Brain microvascular endothelial cell (primary cell): Measurements from ENCODE around the gene YWHAB.

Experiments
- DNase-seq: peaks from one replicate; pipeline ENCODE4 v3.0.0-alpha.2; 2020
- H3K27ac ChIP-seq: fragments of 250-450 bp; sonication (Bioruptor Pico); 2 replicates; pipeline ENCODE4 v1.5.1; 2020; ENCODE audit warnings: mild to moderate bottlenecking, moderate library complexity
- H3K27me3 ChIP-seq: fragments of 250-450 bp; sonication (Bioruptor Pico); replicated peaks from 2 replicates; pipeline ENCODE4 v1.5.1; 2020; ENCODE audit warnings: mild to moderate bottlenecking
- H3K36me3 ChIP-seq: fragments of 250-450 bp; sonication (Bioruptor Pico); replicated peaks from 2 replicates; pipeline ENCODE4 v1.5.1; 2020; ENCODE audit warnings: mild to moderate bottlenecking
- H3K4me3 ChIP-seq: 2 replicates; pipeline ENCODE4 v1.5.1; 2011; ENCODE audit warnings: low read depth, mild to moderate bottlenecking, control low read depth, low read length, moderate library complexity
- in situ Hi-C: cut with HindIII; loops from 2 replicates; pipeline ENCODE4 v1.10.0; 2017; ENCODE audit warnings: low sequenced_read_pairs, low pct_ligation_motif_present
- TF ChIP-seq, protein P1 (sequence below): IDR thresholded peaks from 2 replicates; pipeline ENCODE4 v1.5.1; 2011; ENCODE audit warnings: low read depth, mild to moderate bottlenecking, moderate library complexity, low read length, control low read depth, inconsistent platforms; ENCODE audit errors: missing control alignments

Gene YWHAB

DNA sequence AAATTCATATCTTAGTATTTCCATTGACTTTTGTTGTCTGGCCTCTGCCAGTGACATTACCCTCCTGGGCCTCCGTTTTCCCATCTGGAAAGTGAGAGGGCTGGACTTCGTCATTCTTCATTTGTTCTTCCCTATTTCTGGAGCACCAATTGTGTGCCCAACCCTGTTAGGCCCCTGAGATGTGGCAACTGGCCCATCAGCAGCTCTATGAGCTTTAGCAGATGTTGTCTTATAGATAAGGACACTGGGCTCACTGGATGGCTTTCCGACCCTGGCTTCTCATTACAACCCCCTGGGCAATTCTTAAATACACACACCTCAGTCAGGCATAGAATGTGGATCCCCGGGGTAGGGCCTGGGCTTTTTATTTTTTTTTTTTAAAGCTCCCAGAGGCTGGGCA is 39.0 kb downstream of the YWHAB start:
- no peak overlapping the region for H3K27ac ChIP-seq
- no peaks in the 10 kb centered on the region for H3K27me3 ChIP-seq
- TF ChIP-seq, protein P1, sequence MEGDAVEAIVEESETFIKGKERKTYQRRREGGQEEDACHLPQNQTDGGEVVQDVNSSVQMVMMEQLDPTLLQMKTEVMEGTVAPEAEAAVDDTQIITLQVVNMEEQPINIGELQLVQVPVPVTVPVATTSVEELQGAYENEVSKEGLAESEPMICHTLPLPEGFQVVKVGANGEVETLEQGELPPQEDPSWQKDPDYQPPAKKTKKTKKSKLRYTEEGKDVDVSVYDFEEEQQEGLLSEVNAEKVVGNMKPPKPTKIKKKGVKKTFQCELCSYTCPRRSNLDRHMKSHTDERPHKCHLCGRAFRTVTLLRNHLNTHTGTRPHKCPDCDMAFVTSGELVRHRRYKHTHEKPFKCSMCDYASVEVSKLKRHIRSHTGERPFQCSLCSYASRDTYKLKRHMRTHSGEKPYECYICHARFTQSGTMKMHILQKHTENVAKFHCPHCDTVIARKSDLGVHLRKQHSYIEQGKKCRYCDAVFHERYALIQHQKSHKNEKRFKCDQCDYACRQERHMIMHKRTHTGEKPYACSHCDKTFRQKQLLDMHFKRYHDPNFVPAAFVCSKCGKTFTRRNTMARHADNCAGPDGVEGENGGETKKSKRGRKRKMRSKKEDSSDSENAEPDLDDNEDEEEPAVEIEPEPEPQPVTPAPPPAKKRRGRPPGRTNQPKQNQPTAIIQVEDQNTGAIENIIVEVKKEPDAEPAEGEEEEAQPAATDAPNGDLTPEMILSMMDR, result no peak
- no peak for DNase-seq
- in situ Hi-C loops, result no loop called here
- no peak overlapping the region for H3K4me3 ChIP-seq
- H3K36me3 ChIP-seq, result peaks cover 23% of the 10 kb centered on the region

DNA sequence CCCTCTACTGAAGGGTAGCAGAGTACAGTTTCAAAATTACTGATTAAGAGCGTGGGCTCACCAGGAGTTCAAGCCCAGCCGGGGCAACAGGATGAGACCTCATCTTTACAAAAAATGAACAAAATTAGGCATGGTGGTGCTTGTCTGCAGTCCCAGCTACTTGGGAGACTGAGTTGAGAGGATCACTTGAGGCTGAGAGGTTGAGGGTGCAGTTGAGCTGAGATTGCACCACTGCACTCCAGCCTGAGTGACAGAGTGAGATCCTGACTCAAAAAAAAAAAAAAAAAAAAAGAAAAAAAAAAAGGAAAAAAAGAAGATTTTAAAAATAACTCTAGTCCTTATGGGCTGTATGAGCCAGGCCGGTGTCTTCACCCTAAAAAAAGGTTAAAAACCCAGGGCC is 43.1 kb downstream of the YWHAB start:
- Histone ChIP-seq H3K36me3 (peaks cover 17% of the 10 kb centered on the region), H3K27ac (no peak overlapping the region), H3K4me3 (no peak overlapping the region), H3K27me3 (no peaks in the 10 kb centered on the region)
- TF ChIP-seq, protein P1, result no peak
- DNase-seq, result no peak
- in situ Hi-C loops, result no loop called here

DNA sequence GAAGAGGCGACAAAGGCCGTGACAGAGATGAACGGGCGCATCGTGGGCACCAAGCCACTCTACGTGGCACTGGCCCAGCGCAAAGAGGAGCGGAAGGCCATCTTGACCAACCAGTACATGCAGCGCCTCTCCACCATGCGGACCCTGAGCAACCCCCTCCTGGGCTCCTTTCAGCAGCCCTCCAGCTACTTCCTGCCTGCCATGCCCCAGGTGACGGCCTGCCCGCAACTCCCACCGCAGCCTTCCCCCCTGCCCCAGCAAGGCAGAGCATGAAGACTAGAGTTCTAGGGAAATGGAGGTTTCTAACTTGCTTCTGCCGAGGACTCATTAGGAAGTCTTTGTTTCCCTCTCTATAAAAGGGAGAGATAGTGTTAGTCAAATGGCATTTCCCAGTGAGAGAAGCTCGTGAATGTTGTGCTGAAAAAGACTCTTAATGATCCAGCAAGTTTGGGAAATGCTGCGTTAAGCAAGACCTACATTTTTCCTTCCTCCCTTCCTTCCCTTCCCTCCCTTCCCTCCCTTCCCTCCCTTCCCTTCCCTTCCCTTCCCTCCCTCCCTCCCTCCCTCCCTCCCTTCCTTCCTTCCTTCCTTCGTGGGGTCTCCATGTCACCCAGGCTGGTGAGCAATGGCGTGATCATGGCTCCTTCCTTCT is 45.1 kb downstream of the YWHAB start:
- no peaks in the 10 kb centered on the region for H3K27me3 ChIP-seq
- in situ Hi-C loops, result no loop called here
- TF ChIP-seq, protein P1, result no peak

DNA sequence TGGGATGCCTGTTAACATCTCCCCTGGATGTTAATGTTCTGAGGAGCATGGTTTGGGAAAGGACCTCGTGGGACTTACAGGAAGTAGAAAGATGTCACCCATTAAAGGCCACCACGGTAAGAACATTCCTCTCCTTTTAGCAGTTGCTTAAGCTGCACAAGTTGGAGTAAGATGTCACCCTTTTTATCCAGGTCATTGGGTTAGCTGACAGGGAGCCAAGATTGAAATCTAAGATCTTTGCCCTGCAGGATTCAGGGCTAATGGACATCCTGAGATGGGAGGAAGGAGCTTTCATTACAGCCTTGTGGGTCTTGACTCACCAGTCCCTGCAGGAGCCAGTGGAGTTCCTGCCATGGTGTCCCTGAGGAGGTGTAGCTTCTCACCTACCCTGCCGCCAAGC is 46.4 kb downstream of the YWHAB start:
- Histone ChIP-seq H3K27ac (no peak overlapping the region), H3K4me3 (no peak overlapping the region), H3K36me3 (peaks cover 17% of the 10 kb centered on the region), H3K27me3 (no peaks in the 10 kb centered on the region)
- TF ChIP-seq, protein P1, result no peak
- in situ Hi-C loops, result no loop called here
- DNase-seq, result no peak

More for the DNA sequence above, 45.1 kb downstream of the YWHAB start:
- H3K36me3 ChIP-seq, result peaks cover 14% of the 10 kb centered on the region
- H3K4me3 ChIP-seq, result no peak overlapping the region
- no peak overlapping the region for H3K27ac ChIP-seq
- DNase-seq, result no peak

DNA sequence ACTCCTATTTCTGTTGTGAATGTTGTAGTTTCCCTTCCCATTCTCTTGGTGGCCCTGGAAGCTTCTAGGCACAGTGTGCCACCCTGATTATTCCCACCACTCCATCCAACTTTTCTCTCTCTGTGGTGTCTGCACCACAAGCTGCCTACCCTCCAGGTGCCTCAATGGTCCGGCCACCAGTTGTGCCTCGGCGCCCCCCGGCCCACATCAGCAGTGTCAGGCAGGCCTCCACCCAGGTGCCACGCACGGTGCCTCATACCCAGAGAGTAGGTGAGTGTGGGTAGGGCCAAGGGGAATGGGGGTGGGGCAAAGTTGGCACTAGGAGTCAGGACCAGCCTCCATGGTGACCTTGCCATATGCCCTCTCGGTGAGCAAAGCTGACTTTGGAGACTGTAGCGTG is 47.4 kb downstream of the YWHAB start:
- no peak for DNase-seq
- Histone ChIP-seq H3K4me3 (no peak overlapping the region), H3K27ac (no peak overlapping the region), H3K36me3 (peaks cover 23% of the 10 kb centered on the region), H3K27me3 (no peaks in the 10 kb centered on the region)
- TF ChIP-seq, protein P1, result no peak
- in situ Hi-C loops, result no loop called here

- in situ Hi-C loops, result no loop called here
- Histone ChIP-seq H3K36me3 (peaks cover 36% of the 10 kb centered on the region), H3K4me3 (no peak overlapping the region), H3K27me3 (no peaks in the 10 kb centered on the region), H3K27ac (no peak overlapping the region)
- TF ChIP-seq, protein P1, result no peak
- DNase-seq, result no peak
Measured at GRCh38 chr20:44936510-44936909, 51.0 kb downstream of the YWHAB start.
